Hematopoietic multipotent progenitor cell treated with erythropoietin and hydrocortisone succinate and interleukin-3 and kit ligand, for 6 days (in vitro differentiated cells): Measurements from ENCODE around the gene ZNF541.

Experiments used
- DNase-seq: peaks from one replicate; pipeline ENCODE4 v3.0.0-alpha.2; 2015

Gene ZNF541

GRCh38 chr19:47540748-47541147 is 32.2 kb downstream of the ZNF541 start:
- DNase-seq = no peak

- DNase-seq = no peak
These were observed 33.1 kb downstream of the ZNF541 start for GRCh38 chr19:47539747-47540311.

- DNase-seq = no peak
These were observed 34.1 kb downstream of the ZNF541 start for GRCh38 chr19:47538812-47539211.

GRCh38 chr19:47537493-47537892 is 35.5 kb downstream of the ZNF541 start:
- no peak for DNase-seq

- no peak for DNase-seq
These were observed 38.3 kb downstream of the ZNF541 start for GRCh38 chr19:47534628-47535027.

DNA sequence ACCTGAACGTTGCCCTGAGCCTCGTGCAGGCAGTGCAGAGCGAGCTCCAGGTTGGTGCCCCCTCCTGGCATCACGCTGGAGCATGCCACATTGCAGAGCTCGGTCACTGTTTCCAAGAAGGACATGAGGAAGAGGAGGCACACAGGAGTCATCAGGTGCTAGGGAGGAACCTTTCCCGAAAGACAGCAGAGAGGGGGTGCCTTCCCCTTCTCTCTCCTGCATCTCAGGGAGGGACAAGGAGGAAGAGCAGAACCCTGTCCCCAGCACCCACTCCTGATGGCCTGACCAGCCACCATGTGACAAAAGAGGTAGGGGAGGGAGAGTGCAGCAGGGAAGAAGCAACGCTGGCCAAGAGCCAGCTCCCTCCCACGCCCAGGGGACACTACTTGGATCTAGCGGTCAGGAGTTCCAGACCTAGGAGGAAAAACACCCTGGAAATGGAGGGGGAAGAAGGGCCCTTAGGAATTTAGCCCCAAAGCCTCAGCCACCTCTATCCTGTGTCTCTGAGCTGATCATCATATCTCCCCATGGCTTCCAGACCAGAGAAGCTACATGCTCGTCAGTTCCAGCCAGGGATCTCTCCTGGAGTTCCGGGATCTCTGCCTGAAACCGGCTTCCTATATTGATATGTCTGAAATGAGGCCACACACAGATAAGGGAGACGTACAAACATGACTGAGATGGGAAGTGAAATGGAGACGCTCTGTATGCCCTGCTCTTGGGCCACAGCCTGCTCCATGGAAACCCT is 41.1 kb downstream of the ZNF541 start:
- DNase-seq = no peak

GRCh38 chr19:47529018-47529742 is 43.8 kb downstream of the ZNF541 start:
- DNase-seq = no peak

GRCh38 chr19:47526798-47527197 is 46.1 kb downstream of the ZNF541 start:
- no peak for DNase-seq

DNA sequence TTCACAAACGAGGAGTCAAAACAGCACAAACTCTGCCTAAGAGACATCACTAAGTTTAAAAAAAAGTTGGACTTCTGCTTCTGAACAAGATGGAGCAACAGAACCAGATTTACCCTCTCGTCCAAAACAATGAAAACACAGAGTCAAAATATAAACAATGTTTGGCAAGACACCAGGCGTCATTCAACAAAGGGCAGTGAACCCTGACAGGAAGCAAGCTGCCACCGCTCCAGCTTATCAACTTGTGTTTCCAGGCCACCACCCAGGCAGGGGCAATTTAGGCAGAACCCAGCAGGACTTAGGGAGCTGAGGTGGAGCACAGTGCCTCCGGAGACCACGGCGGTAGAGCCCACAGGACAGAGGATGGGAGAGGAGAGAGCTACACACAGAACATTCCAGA is 49.5 kb downstream of the ZNF541 start:
- DNase-seq = peak; percentile 32
